HG03378 (cell line): ENCODE data around the gene SMG9.
"Not testable (repeated sequence)": the region's sequence is repeated elsewhere in the genome, so short reads cannot be mapped to it uniquely, and the experiment has no call there.

Source experiments
- ATAC-seq: cut with Tn5 transposase; IDR thresholded peaks from one replicate; pipeline ENCODE4 v1.9.1; 2021; ENCODE audit warnings: mild to moderate bottlenecking, moderate library complexity; ENCODE audit not compliant: unreplicated experiment

Gene SMG9

GRCh38 chr19:43780706-43781525 is 26.2 kb upstream of the SMG9 start, which contains the start of gene KCNN4:
TSS of gene KCNN4 (minus strand) at chr19:43780973. CDS start at chr19:43780861, 112 bp downstream.
- ATAC-seq, result no peak

GRCh38 chr19:43779820-43780219 is 25.1 kb upstream of the SMG9 start:
- no peak for ATAC-seq

- ATAC-seq, result no peak
These were observed 24.5 kb upstream of the SMG9 start for GRCh38 chr19:43779147-43779819.

GRCh38 chr19:43778651-43779050 is 23.9 kb upstream of the SMG9 start:
- ATAC-seq, result no peak

- ATAC-seq, result no peak
These were observed 22.5 kb upstream of the SMG9 start for GRCh38 chr19:43777163-43777695.

GRCh38 chr19:43776286-43776685 is 21.5 kb upstream of the SMG9 start:
- ATAC-seq, result no peak

- ATAC-seq, result no peak
These were observed 20.6 kb upstream of the SMG9 start for GRCh38 chr19:43775299-43775890.

- ATAC-seq, result not testable (repeated sequence)
These were observed 20.1 kb upstream of the SMG9 start for GRCh38 chr19:43774940-43775258.

GRCh38 chr19:43774103-43774939 is 19.6 kb upstream of the SMG9 start:
- ATAC-seq, result no peak

- no peak for ATAC-seq
These were observed 19.0 kb upstream of the SMG9 start for GRCh38 chr19:43773725-43774102.

- ATAC-seq, result no peak
These were observed 14.5 kb upstream of the SMG9 start for GRCh38 chr19:43769256-43769655.

- no peak for ATAC-seq
These were observed 13.7 kb upstream of the SMG9 start for GRCh38 chr19:43768273-43769050.

GRCh38 chr19:43767818-43768217 is 13.1 kb upstream of the SMG9 start:
- no peak for ATAC-seq

GRCh38 chr19:43767316-43767715 is 12.6 kb upstream of the SMG9 start:
- ATAC-seq, result no peak

GRCh38 chr19:43766755-43767043 is 11.9 kb upstream of the SMG9 start:
- no peak for ATAC-seq

GRCh38 chr19:43765109-43765876 is 10.5 kb upstream of the SMG9 start:
- ATAC-seq, result peak; percentile 64

GRCh38 chr19:43764684-43765083 is 9.9 kb upstream of the SMG9 start:
- not testable (repeated sequence) for ATAC-seq

GRCh38 chr19:43763473-43763939 is 8.7 kb upstream of the SMG9 start:
- ATAC-seq, result no peak

GRCh38 chr19:43762814-43763213 is 8.1 kb upstream of the SMG9 start:
- no peak for ATAC-seq
